A549 (cell line): Measurements from ENCODE around the gene GPR108. TPM values are rescaled to one million over a fixed set of nuclear protein-coding genes. Genes with fewer than 3 reads are reported as not detected.

Experiments
- ATAC-seq, 2 experiments: fragments of 200-7000 bp in 1 of 2; fragments of >200 bp in 1 of 2; cut with Nextera tagmentation in 1 of 2; cut with Tn5 transposase in 1 of 2; 3 replicates each; pipeline versions ENCODE4 v1.8.0 to v1.9.1; 2018 to 2020; ENCODE audit warnings: mild to moderate bottlenecking in 1 of 2, moderate library complexity in 1 of 2
- CTCF ChIA-PET: fragments of 300-600 bp; sonication (Branson Sonifier 250); formaldehyde crosslinking; extraction: SDS; loops from one replicate; lab custom pipeline; 2021; ENCODE audit warnings: antibody characterized with exemption, inconsistent platforms; lab: Yijun Ruan, JAX
- POLR2A ChIA-PET: fragments of 350-600 bp; formaldehyde crosslinking; extraction: SDS; loops from one replicate; lab custom pipeline; 2021; ENCODE audit warnings: antibody characterized with exemption, inconsistent platforms; lab: Yijun Ruan, JAX
- DNase-seq, 2 experiments: peaks; one replicate each; pipeline versions ENCODE4 v3.0.0 to v3.0.0-alpha.2; 2011 to 2016; ENCODE audit warnings: low read depth in 1 of 2, low spot score in 1 of 2
- FAIRE-seq: peaks from 2 replicates; lab custom pipeline; 2011; peaks lifted over from hg19 to GRCh38; lab: Jason Lieb, UNC
- H3K27ac ChIP-seq, 2 experiments: fragments of >200 bp; sonication (Bioruptor Twin); formaldehyde crosslinking; 3 replicates each; pipeline ENCODE4 v1.5.1; 2016 to 2017
- H3K4me1 ChIP-seq: fragments of >200 bp; sonication (Bioruptor Twin); formaldehyde crosslinking; 3 replicates; pipeline ENCODE4 v1.6.1; 2016
- H3K4me2 ChIP-seq: fragments of >200 bp; sonication (Bioruptor Twin); formaldehyde crosslinking; 3 replicates; pipeline ENCODE4 v1.6.1; 2016
- H3K4me3 ChIP-seq: fragments of >200 bp; sonication (Bioruptor Twin); formaldehyde crosslinking; 3 replicates; pipeline ENCODE4 v1.5.1; 2016
- H3K9me3 ChIP-seq: fragments of >200 bp; sonication (Bioruptor Twin); formaldehyde crosslinking; 3 replicates; pipeline ENCODE4 v1.6.1; 2016
- BHLHE40 ChIP-seq: IDR thresholded peaks from 2 replicates; pipeline ENCODE4 v1.6.1; 2012; ENCODE audit warnings: low read depth, low read length, inconsistent platforms
- CEBPB ChIP-seq, 2 experiments: fragments of >200 bp in 1 of 2; sonication (Bioruptor Twin) in 1 of 2; formaldehyde crosslinking in 1 of 2; IDR thresholded peaks; 2 replicates each; pipeline ENCODE4 v1.6.1; 2012 to 2016
- CHD4 ChIP-seq: fragments of 200-600 bp; sonication (generic); IDR thresholded peaks from 2 replicates; pipeline ENCODE4 v1.6.1; 2016; ENCODE audit warnings: antibody characterized with exemption, mild to moderate bottlenecking, borderline replicate concordance
- FOSB ChIP-seq: fragments of 250-450 bp; sonication (Bioruptor Pico); IDR thresholded peaks from 2 replicates; pipeline ENCODE4 v1.5.0; 2020; ENCODE audit warnings: mild to moderate bottlenecking, moderate library complexity
- FOXS1 ChIP-seq: fragments of 250-450 bp; sonication (Bioruptor Pico); IDR thresholded peaks from 2 replicates; pipeline ENCODE4 v1.5.0; 2020; ENCODE audit warnings: mild to moderate bottlenecking, moderate library complexity
- HOXB5 ChIP-seq: fragments of 250-450 bp; sonication (Bioruptor Pico); IDR thresholded peaks from 2 replicates; pipeline ENCODE4 v1.5.0; 2020; ENCODE audit warnings: mild to moderate bottlenecking, moderate library complexity
- KDM1A ChIP-seq: fragments of 200-600 bp; sonication (generic); IDR thresholded peaks from 2 replicates; pipeline ENCODE4 v1.6.1; 2016; ENCODE audit warnings: low read depth, mild to moderate bottlenecking
- KDM5A ChIP-seq: fragments of 200-600 bp; sonication (generic); IDR thresholded peaks from 2 replicates; pipeline ENCODE4 v1.6.1; 2016; ENCODE audit warnings: antibody characterized with exemption, mild to moderate bottlenecking
- MAZ ChIP-seq: fragments of 150-350 bp; IDR thresholded peaks from 2 replicates; pipeline ENCODE4 v1.6.1; 2014; ENCODE audit warnings: antibody characterized with exemption, low read depth, low read length, borderline replicate concordance
- NFE2L2 ChIP-seq: fragments of 150-350 bp; conservative IDR thresholded peaks from 2 replicates; pipeline ENCODE4 v1.6.1; 2014; ENCODE audit warnings: low read length
- NR3C1 ChIP-seq: fragments of >200 bp; sonication (Bioruptor Twin); formaldehyde crosslinking; IDR thresholded peaks from 3 replicates; pipeline ENCODE4 v1.6.1; 2017
- PHF8 ChIP-seq: fragments of 200-600 bp; sonication (generic); IDR thresholded peaks from 2 replicates; pipeline ENCODE4 v1.6.1; 2016; ENCODE audit warnings: low read depth, mild to moderate bottlenecking, antibody characterized with exemption, moderate library complexity, borderline replicate concordance
- RAD21 ChIP-seq, 2 experiments: fragments of >200 bp in 1 of 2; sonication (Bioruptor Twin) in 1 of 2; formaldehyde crosslinking in 1 of 2; IDR thresholded peaks in 1 of 2; conservative IDR thresholded peaks in 1 of 2; 2 replicates in 1 of 2; 3 replicates in 1 of 2; pipeline ENCODE4 v1.6.1; 2012 to 2018; ENCODE audit warnings: inconsistent platforms in 1 of 2
- RCOR1 ChIP-seq: fragments of 150-350 bp; IDR thresholded peaks from 2 replicates; pipeline ENCODE4 v1.6.1; 2014; ENCODE audit warnings: antibody characterized with exemption, low read length, low read depth
- RFX5 ChIP-seq: fragments of 450-650 bp; IDR thresholded peaks from 2 replicates; pipeline ENCODE4 v1.7.1; 2014; ENCODE audit warnings: antibody characterized with exemption, mild to moderate bottlenecking, moderate library complexity
- SMC3 ChIP-seq: fragments of >200 bp; sonication (Bioruptor Twin); formaldehyde crosslinking; IDR thresholded peaks from 3 replicates; pipeline ENCODE4 v1.6.1; 2018; ENCODE audit warnings: inconsistent platforms
- ZFP36 ChIP-seq: fragments of 450-650 bp; IDR thresholded peaks from 2 replicates; pipeline ENCODE4 v1.6.1; 2014; ENCODE audit warnings: borderline replicate concordance; ENCODE audit not compliant: partially characterized antibody
- ZNF302 ChIP-seq: fragments of 250-450 bp; sonication (Bioruptor Pico); IDR thresholded peaks from 2 replicates; pipeline ENCODE4 v1.9.0; 2021; ENCODE audit warnings: inconsistent platforms, mild to moderate bottlenecking, moderate library complexity
- ZSCAN20 ChIP-seq: fragments of 250-450 bp; sonication (Bioruptor Pico); IDR thresholded peaks from 2 replicates; pipeline ENCODE4 v1.8.0; 2022; ENCODE audit warnings: mild to moderate bottlenecking, moderate library complexity
- WGBS: methylation state at CpG from one replicate; pipeline ENCODE4 v1.1.6; 2017; ENCODE audit errors: missing lambda C conversion rate; 5-methylcytosine and 5-hydroxymethylcytosine counted together
- polyA plus RNA-seq, 4 experiments: library from polyadenylated mRNA; depleted of rRNA in 3 of 4; stranded (reverse); fragments of >200 nt; fragmentation: RNase III in 1 of 4; extraction: RNeasy Plus Mini Kit Qiagen cat#74134 plus additional on column Dnase treatment in 1 of 4; gene quantifications; 2 replicates in 3 of 4; 3 replicates in 1 of 4; pipeline ENCODE4 v1.2.3, GENCODE V29; 2011 to 2017
- TF ChIP-seq, protein P1 (sequence below): fragments of >200 bp; sonication (Bioruptor Twin); formaldehyde crosslinking; IDR thresholded peaks from 3 replicates; pipeline ENCODE4 v1.5.1; 2016
- TF ChIP-seq, protein P2 (sequence below): fragments of >200 bp; sonication (Bioruptor Twin); formaldehyde crosslinking; IDR thresholded peaks from 3 replicates; pipeline ENCODE4 v1.6.1; 2016
- TF ChIP-seq, protein P3 (sequence below): IDR thresholded peaks from 2 replicates; pipeline ENCODE4 v1.6.1; 2012; ENCODE audit warnings: low read depth, borderline replicate concordance
- TF ChIP-seq, protein P4 (sequence below): fragments of 200-600 bp; sonication (generic); IDR thresholded peaks from 2 replicates; pipeline ENCODE4 v1.6.1; 2016; ENCODE audit warnings: antibody characterized with exemption, mild to moderate bottlenecking, moderate library complexity

The GPR108 gene
- polyA plus RNA-seq, 2 of the 4 experiments (the other 2 are of a cell fraction), result 36.4 to 50.2 TPM

DNA sequence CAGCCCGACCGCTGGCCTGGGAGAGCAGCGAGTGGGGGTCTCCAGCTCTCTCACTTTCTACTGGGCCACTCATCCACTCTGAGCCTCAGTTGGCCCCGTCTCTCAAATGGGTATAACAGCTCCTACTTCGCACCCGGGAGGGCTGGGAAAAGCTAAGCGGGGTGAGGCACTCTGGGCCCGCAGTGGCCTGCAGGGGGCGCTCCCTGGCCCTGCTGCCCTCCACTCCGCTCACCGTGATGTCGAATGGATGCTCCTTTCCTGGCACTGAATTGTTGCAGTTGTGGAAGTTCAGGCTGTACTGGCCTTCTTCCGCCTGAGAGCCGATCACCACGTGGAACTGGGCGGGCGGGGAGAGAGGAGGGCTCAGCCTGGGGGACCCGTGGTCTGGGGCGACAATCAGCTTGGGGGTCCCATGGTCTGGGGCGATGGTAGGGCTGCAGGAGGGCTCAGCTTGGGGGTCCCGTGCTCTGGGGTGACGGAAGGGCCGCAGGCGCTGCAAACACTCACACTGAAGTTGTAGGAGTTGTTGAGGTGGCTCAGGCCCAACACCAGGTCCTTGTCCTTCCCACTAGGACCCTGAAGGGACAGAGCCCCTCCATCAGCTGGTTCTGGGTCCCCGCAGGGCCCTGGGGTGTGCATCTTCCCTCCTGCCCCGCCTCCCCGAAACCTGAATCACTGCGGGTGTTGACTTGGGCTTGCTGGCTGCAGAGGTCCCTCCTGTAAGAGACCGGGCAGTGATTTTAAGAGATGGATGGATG, 3.9 kb downstream of the GPR108 start:
- no peak overlapping the region for H3K4me2 ChIP-seq
- no peak for ATAC-seq
- DNase-seq, result no peak
- ChIA-PET POLR2A (no interaction called here), CTCF (interaction anchor here (0.8 to 2.3 kb wide), 5 partner anchors 110 to 608 kb away, joined by 3 to 7 read pairs (median 3); no protein-coding TSS in a partner anchor)
- no peaks in the 10 kb centered on the region for H3K9me3 ChIP-seq
- peaks cover 21% of the 10 kb centered on the region for H3K4me1 ChIP-seq
- no peak for TF ChIP-seq NR3C1
- 0 out of 2 replicates have a peak, but pooled peaks have one; percentile 42 for TF ChIP-seq CHD4
- TF ChIP-seq, protein P1, sequence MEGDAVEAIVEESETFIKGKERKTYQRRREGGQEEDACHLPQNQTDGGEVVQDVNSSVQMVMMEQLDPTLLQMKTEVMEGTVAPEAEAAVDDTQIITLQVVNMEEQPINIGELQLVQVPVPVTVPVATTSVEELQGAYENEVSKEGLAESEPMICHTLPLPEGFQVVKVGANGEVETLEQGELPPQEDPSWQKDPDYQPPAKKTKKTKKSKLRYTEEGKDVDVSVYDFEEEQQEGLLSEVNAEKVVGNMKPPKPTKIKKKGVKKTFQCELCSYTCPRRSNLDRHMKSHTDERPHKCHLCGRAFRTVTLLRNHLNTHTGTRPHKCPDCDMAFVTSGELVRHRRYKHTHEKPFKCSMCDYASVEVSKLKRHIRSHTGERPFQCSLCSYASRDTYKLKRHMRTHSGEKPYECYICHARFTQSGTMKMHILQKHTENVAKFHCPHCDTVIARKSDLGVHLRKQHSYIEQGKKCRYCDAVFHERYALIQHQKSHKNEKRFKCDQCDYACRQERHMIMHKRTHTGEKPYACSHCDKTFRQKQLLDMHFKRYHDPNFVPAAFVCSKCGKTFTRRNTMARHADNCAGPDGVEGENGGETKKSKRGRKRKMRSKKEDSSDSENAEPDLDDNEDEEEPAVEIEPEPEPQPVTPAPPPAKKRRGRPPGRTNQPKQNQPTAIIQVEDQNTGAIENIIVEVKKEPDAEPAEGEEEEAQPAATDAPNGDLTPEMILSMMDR, result no peak
- TF ChIP-seq PHF8, result no peak
- TF ChIP-seq, protein P2, sequence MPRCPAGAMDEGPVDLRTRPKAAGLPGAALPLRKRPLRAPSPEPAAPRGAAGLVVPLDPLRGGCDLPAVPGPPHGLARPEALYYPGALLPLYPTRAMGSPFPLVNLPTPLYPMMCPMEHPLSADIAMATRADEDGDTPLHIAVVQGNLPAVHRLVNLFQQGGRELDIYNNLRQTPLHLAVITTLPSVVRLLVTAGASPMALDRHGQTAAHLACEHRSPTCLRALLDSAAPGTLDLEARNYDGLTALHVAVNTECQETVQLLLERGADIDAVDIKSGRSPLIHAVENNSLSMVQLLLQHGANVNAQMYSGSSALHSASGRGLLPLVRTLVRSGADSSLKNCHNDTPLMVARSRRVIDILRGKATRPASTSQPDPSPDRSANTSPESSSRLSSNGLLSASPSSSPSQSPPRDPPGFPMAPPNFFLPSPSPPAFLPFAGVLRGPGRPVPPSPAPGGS, result no peak
- TF ChIP-seq ZSCAN20 (CRISPR knock-in tag), result no peak
- TF ChIP-seq, protein P3, sequence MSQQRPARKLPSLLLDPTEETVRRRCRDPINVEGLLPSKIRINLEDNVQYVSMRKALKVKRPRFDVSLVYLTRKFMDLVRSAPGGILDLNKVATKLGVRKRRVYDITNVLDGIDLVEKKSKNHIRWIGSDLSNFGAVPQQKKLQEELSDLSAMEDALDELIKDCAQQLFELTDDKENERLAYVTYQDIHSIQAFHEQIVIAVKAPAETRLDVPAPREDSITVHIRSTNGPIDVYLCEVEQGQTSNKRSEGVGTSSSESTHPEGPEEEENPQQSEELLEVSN, result no peak
- no peak for TF ChIP-seq ZNF302 (CRISPR knock-in tag)
- no peak for TF ChIP-seq HOXB5 (CRISPR knock-in tag)
- 0 out of 2 replicates have a peak, but pooled peaks have one; percentile 26 for TF ChIP-seq KDM1A
- TF ChIP-seq FOXS1 (CRISPR knock-in tag), result no peak
- no peak for TF ChIP-seq CEBPB (IDR thresholded peaks at IDR 0.05)
- FAIRE-seq, result no peak
- WGBS, result 90% methylated on average over 14 of the region's 29 CpGs
- no peak overlapping the region for H3K4me3 ChIP-seq
- H3K27ac ChIP-seq, result peak overlapping the region in 1 of 2 experiments; percentile 45; a peak in 2 of 6 replicates

DNA sequence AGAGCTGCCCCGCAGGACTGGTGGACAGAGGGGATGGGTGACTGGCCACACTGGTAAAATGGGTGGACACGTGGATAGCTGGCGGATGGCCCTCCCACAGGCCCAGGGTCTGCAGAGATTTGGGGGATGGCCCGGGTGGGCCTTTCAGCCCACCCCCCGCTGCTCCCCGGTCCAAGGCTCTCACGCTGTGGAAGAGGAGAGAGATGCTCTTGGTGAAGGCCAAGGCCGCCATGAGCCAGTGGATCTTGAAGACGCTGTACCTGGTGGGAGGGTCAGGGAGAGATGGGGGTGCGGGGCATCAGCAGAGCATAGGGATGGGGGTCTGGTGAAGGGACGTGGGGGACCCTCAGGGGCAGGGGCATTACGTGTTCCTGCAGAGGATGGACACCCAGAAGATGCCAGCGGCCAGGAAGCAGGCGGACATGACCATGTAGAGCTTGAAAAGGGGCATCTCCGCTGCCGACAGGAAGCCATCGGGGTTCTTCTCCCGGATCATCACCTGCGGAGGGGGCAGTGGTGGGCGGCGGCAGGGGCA, 4.5 kb downstream of the GPR108 start:
- no peak overlapping the region for H3K4me2 ChIP-seq
- H3K9me3 ChIP-seq, result no peaks in the 10 kb centered on the region
- CTCF ChIA-PET, result interaction anchor here (1.0 to 2.3 kb wide), 4 partner anchors 131 to 607 kb away, joined by 3 to 7 read pairs (median 4); no protein-coding TSS in a partner anchor
- WGBS, result 84% methylated on average over 12 of the region's 21 CpGs
- FAIRE-seq, result no peak
- H3K4me3 ChIP-seq, result no peak overlapping the region
- TF ChIP-seq RAD21 (conservative IDR thresholded peaks at IDR 0.05 in 1 of 2, IDR thresholded peaks at IDR 0.05 in 1 of 2) (no peak), RCOR1 (no peak), SMC3 (no peak)
- DNase-seq, result no peak
- H3K27ac ChIP-seq, result no peak overlapping the region
- POLR2A ChIA-PET, result no interaction called here
- H3K4me1 ChIP-seq, result peaks cover 14% of the 10 kb centered on the region
- ATAC-seq, result no peak

DNA sequence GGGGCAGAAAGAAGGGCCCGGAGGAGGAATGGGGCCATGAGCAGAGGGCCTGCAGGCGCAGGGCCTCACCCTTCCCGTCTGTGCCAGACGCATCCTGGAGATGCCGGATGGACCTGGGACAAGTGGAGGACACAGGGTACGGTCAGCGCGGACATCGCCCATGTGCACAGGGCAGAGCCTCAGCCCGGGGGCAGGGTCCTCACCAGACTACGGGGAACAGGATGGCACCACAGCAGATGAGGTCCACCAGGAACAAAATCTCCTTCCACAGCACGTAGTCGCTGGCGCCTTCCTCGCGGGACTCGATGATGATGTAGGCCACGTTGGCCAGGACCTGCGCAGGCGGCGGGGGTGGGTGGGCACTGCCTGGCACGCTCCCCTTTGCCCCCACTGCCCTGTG, 5.6 kb downstream of the GPR108 start:
- Histone ChIP-seq H3K4me2 (no peak overlapping the region), H3K4me1 (peaks cover 14% of the 10 kb centered on the region; the same call in 2 of the 3 replicates), H3K9me3 (no peaks in the 10 kb centered on the region), H3K27ac (no peak overlapping the region), H3K4me3 (no peak overlapping the region)
- ChIA-PET POLR2A (no interaction called here), CTCF (interaction anchor here (0.6 to 2.3 kb wide), 2 partner anchors 132 to 215 kb away, joined by 3 to 7 read pairs; no protein-coding TSS in a partner anchor)
- WGBS, result 90% methylated on average over 22 of the region's 22 CpGs
- FAIRE-seq, result no peak
- no peak for ATAC-seq
- DNase-seq, result no peak
- TF ChIP-seq ZFP36, result no peak
- TF ChIP-seq KDM5A, result no peak
- TF ChIP-seq, protein P2, result no peak
- TF ChIP-seq BHLHE40, result no peak
- TF ChIP-seq FOSB (CRISPR knock-in tag), result no peak
- TF ChIP-seq, protein P4, sequence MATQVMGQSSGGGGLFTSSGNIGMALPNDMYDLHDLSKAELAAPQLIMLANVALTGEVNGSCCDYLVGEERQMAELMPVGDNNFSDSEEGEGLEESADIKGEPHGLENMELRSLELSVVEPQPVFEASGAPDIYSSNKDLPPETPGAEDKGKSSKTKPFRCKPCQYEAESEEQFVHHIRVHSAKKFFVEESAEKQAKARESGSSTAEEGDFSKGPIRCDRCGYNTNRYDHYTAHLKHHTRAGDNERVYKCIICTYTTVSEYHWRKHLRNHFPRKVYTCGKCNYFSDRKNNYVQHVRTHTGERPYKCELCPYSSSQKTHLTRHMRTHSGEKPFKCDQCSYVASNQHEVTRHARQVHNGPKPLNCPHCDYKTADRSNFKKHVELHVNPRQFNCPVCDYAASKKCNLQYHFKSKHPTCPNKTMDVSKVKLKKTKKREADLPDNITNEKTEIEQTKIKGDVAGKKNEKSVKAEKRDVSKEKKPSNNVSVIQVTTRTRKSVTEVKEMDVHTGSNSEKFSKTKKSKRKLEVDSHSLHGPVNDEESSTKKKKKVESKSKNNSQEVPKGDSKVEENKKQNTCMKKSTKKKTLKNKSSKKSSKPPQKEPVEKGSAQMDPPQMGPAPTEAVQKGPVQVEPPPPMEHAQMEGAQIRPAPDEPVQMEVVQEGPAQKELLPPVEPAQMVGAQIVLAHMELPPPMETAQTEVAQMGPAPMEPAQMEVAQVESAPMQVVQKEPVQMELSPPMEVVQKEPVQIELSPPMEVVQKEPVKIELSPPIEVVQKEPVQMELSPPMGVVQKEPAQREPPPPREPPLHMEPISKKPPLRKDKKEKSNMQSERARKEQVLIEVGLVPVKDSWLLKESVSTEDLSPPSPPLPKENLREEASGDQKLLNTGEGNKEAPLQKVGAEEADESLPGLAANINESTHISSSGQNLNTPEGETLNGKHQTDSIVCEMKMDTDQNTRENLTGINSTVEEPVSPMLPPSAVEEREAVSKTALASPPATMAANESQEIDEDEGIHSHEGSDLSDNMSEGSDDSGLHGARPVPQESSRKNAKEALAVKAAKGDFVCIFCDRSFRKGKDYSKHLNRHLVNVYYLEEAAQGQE, result no peak
- no peak for TF ChIP-seq ZSCAN20 (CRISPR knock-in tag)
- no peak for TF ChIP-seq NFE2L2
- TF ChIP-seq RFX5, result no peak
- no peak for TF ChIP-seq MAZ
